GM21526 (cell line): ENCODE measurements around the gene ACTR8.
"Not testable (repeated sequence)": the region's sequence is repeated elsewhere in the genome, so short reads cannot be mapped to it uniquely, and the experiment has no call there.

Experiments used
- ATAC-seq: cut with Tn5 transposase; IDR thresholded peaks from one replicate; pipeline ENCODE4 v1.9.1; 2021; ENCODE audit warnings: moderate library complexity; ENCODE audit not compliant: unreplicated experiment, low FRiP score

The ACTR8 gene

GRCh38 chr3:53881691-53882593, at the start of gene ACTR8:
Gene ACTR8, minus strand, starts transcription at chr3:53882152. Its CDS starts 51 bp downstream, at chr3:53882101.
- ATAC-seq: peak; percentile 78

GRCh38 chr3:53927208-53927872, 45.4 kb upstream of the ACTR8 start:
- not testable (repeated sequence) for ATAC-seq

GRCh38 chr3:53921296-53921695, 39.3 kb upstream of the ACTR8 start:
- ATAC-seq: no peak

- no peak for ATAC-seq
Measured at GRCh38 chr3:53919741-53920140, 37.8 kb upstream of the ACTR8 start.

- no peak for ATAC-seq
Measured at GRCh38 chr3:53913401-53913800, 31.4 kb upstream of the ACTR8 start.

- no peak for ATAC-seq
Measured at GRCh38 chr3:53902711-53903110, 20.8 kb upstream of the ACTR8 start.

GRCh38 chr3:53902067-53902466, 20.1 kb upstream of the ACTR8 start:
- ATAC-seq: no peak

GRCh38 chr3:53900666-53901331, 18.8 kb upstream of the ACTR8 start:
- no peak for ATAC-seq

- ATAC-seq: no peak
Measured at GRCh38 chr3:53899750-53900149, 17.8 kb upstream of the ACTR8 start.

- ATAC-seq: no peak
Measured at GRCh38 chr3:53892286-53892637, 10.3 kb upstream of the ACTR8 start.

- peak; percentile 96 for ATAC-seq
Measured at GRCh38 chr3:53891497-53892285, 9.7 kb upstream of the ACTR8 start, which contains the start of gene SELENOK. Gene SELENOK, minus strand, starts transcription at chr3:53891859.

- ATAC-seq: peak; percentile 22
Measured at GRCh38 chr3:53890726-53891475, 8.9 kb upstream of the ACTR8 start.

GRCh38 chr3:53888232-53888631, 6.3 kb upstream of the ACTR8 start:
- ATAC-seq: no peak

- no peak for ATAC-seq
Measured at GRCh38 chr3:53887446-53887845, 5.5 kb upstream of the ACTR8 start.

GRCh38 chr3:53885239-53885638, 3.3 kb upstream of the ACTR8 start:
- ATAC-seq: no peak

GRCh38 chr3:53884623-53885022, 2.7 kb upstream of the ACTR8 start:
- no peak for ATAC-seq

GRCh38 chr3:53883008-53883407, 1.1 kb upstream of the ACTR8 start:
- ATAC-seq: no peak

GRCh38 chr3:53880396-53881345, 1.3 kb downstream of the ACTR8 start:
- no peak for ATAC-seq
